ENCODE results near the gene TP53. TPM values are rescaled to one million over a fixed set of nuclear protein-coding genes. Genes with fewer than 3 reads are reported as not detected.
A peak's percentile ranks its signal among the peaks of the same experiment; 100 is the strongest.

Gene TP53
- polyA plus RNA-seq, 1 donor (not counting 4 experiments of a cell fraction or from before 2014, with no cell fraction given) = 22.0 TPM

DNA sequence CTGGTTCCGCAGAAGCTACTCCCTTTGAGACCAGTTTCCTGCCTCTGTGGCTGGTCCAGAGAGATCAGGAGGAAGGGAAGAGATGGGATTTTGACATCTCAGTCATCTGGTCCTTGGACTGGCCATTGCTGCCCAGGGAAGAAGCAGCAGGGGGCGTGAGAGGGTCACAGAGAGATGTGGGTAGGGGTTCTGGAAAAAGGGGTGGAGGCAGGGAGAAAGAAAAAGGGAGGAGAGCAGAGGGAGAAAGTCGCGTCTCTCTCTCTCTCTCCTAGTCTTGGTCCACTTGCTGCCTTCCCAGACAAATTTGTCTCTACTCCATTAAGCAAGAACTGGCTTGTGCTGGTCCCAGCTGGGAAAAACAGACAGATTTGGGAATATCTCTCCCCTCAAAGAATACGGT is 52.9 kb downstream of the TP53 start:
- dilution Hi-C loops (cut with MboI; ENCODE audit: extremely low pct_ligation_motif_present, low sequenced_read_pairs) = no loop called here
- DNase-seq (ENCODE audit: low read depth, low spot score) (no peak), FAIRE-seq (no peak)
- Histone ChIP-seq H3K9me3 (ENCODE audit: control insufficient read depth, low read depth, low read length) (no peaks in the 10 kb centered on the region), H3K4me1 (ENCODE audit: control insufficient read depth, extremely low read depth, insufficient read depth, low read length) (no peaks in the 10 kb centered on the region), H3K27ac (ENCODE audit: control insufficient read depth, insufficient read depth, low read length) (no peak overlapping the region), H3K4me3 (ENCODE audit: control insufficient read depth in 2 of 3, extremely low read depth in 1 of 3, insufficient read depth in 2 of 3, low read depth in 1 of 3, low read length in 3 of 3) (no peak overlapping the region), H3K79me2 (ENCODE audit: control insufficient read depth, insufficient read depth, low read length) (no peaks in the 10 kb centered on the region), H4K20me1 (ENCODE audit: control insufficient read depth, extremely low read depth, insufficient read depth, low read length) (no peaks in the 10 kb centered on the region), H3K27me3 (ENCODE audit: control insufficient read depth, extremely low read depth, insufficient read depth, low read length) (no peaks in the 10 kb centered on the region), H3K36me3 (ENCODE audit: control insufficient read depth in 2 of 2, extremely low read depth in 1 of 2, insufficient read depth in 2 of 2, low read length in 2 of 2) (no peaks in the 10 kb centered on the region), H3K4me2 (ENCODE audit: control insufficient read depth, extremely low read depth, insufficient read depth, low read depth, low read length) (no peak overlapping the region), H3K9me1 (ENCODE audit: control insufficient read depth, extremely low read depth, insufficient read depth, low read length) (no peaks in the 10 kb centered on the region), H3K9ac (ENCODE audit: control insufficient read depth, extremely low read depth, insufficient read depth, low read length) (no peak overlapping the region), H2AFZ (ENCODE audit: control insufficient read depth, low read length) (no peak overlapping the region)
- TF ChIP-seq CTCF (optimal IDR thresholded peaks at IDR 0.05 in 1 of 3, IDR thresholded peaks at IDR 0.05 in 1 of 3, conservative IDR thresholded peaks at IDR 0.05 in 1 of 3; ENCODE audit: extremely low read depth in 1 of 3, insufficient read depth in 2 of 3, low read length in 3 of 3) = peak; percentile 39 to 53 (median 46)
- TF ChIP-seq EZH2 (IDR thresholded peaks at IDR 0.05; ENCODE audit: low read length) = no peak

- Histone ChIP-seq H3K4me2 (ENCODE audit: control insufficient read depth, extremely low read depth, insufficient read depth, low read depth, low read length) (no peak overlapping the region), H2AFZ (ENCODE audit: control insufficient read depth, low read length) (no peak overlapping the region), H3K36me3 (ENCODE audit: control insufficient read depth in 2 of 2, extremely low read depth in 1 of 2, insufficient read depth in 2 of 2, low read length in 2 of 2) (no peaks in the 10 kb centered on the region), H3K4me1 (ENCODE audit: control insufficient read depth, extremely low read depth, insufficient read depth, low read length) (peaks cover under 1% of the 10 kb centered on the region), H4K20me1 (ENCODE audit: control insufficient read depth, extremely low read depth, insufficient read depth, low read length) (no peaks in the 10 kb centered on the region), H3K9me1 (ENCODE audit: control insufficient read depth, extremely low read depth, insufficient read depth, low read length) (no peaks in the 10 kb centered on the region), H3K9ac (ENCODE audit: control insufficient read depth, extremely low read depth, insufficient read depth, low read length) (no peak overlapping the region), H3K27me3 (ENCODE audit: control insufficient read depth, extremely low read depth, insufficient read depth, low read length) (no peaks in the 10 kb centered on the region), H3K4me3 (ENCODE audit: control insufficient read depth in 2 of 3, extremely low read depth in 1 of 3, insufficient read depth in 2 of 3, low read depth in 1 of 3, low read length in 3 of 3) (no peak overlapping the region), H3K9me3 (ENCODE audit: control insufficient read depth, low read depth, low read length) (no peaks in the 10 kb centered on the region), H3K27ac (ENCODE audit: control insufficient read depth, insufficient read depth, low read length) (no peak overlapping the region), H3K79me2 (ENCODE audit: control insufficient read depth, insufficient read depth, low read length) (no peaks in the 10 kb centered on the region)
- no peak for FAIRE-seq
- dilution Hi-C loops (cut with MboI; ENCODE audit: extremely low pct_ligation_motif_present, low sequenced_read_pairs) = no loop called here
- TF ChIP-seq EZH2 (IDR thresholded peaks at IDR 0.05; ENCODE audit: low read length) (no peak), CTCF (optimal IDR thresholded peaks at IDR 0.05 in 1 of 3, IDR thresholded peaks at IDR 0.05 in 1 of 3, conservative IDR thresholded peaks at IDR 0.05 in 1 of 3; ENCODE audit: extremely low read depth in 1 of 3, insufficient read depth in 2 of 3, low read length in 3 of 3) (no peak)
- no peak for DNase-seq (ENCODE audit: low read depth, low spot score)
Observed at GRCh38 chr17:7633093-7633492, 54.2 kb downstream of the TP53 start.
